Activated naive CD4-positive, alpha-beta T cell treated with anti-CD3 and anti-CD28 coated beads, Interleukin-2, amount 50 U/mL, for 24 hours (primary cell): Measurements from ENCODE around the gene WAPL.
"Not testable (repeated sequence)": the region's sequence is repeated elsewhere in the genome, so short reads cannot be mapped to it uniquely, and the experiment has no call there.

Experiments used
- H3K27ac Mint-ChIP-seq: one replicate; pipeline ENCODE4 v1.8.0; 2021; ENCODE audit warnings: mild to moderate bottlenecking, mixed read lengths
- H3K27me3 Mint-ChIP-seq: one replicate; pipeline ENCODE4 v1.8.0; 2021; ENCODE audit warnings: mixed read lengths
- H3K36me3 Mint-ChIP-seq: one replicate; pipeline ENCODE4 v1.8.0; 2021; ENCODE audit warnings: mixed read lengths
- H3K4me1 Mint-ChIP-seq: one replicate; pipeline ENCODE4 v1.8.0; 2021; ENCODE audit warnings: mixed read lengths
- H3K4me3 Mint-ChIP-seq: one replicate; pipeline ENCODE4 v1.8.0; 2021; ENCODE audit warnings: mild to moderate bottlenecking, mixed read lengths
- H3K9me3 Mint-ChIP-seq: one replicate; pipeline ENCODE4 v1.8.0; 2021; ENCODE audit warnings: mixed read lengths

The WAPL gene

GRCh38 chr10:86521678-86522509, at the start of gene WAPL:
TSS of gene WAPL (minus strand) at chr10:86521792. CDS start at chr10:86518069, 3,723 bp downstream.
- no peaks in the 10 kb centered on the region for H3K9me3 Mint-ChIP-seq
- peaks cover 68% of the 10 kb centered on the region for H3K4me1 Mint-ChIP-seq
- H3K27ac Mint-ChIP-seq, result peak within 1 kb of the TSS; percentile 91
- peaks cover 7% of the 10 kb centered on the region for H3K36me3 Mint-ChIP-seq
- H3K27me3 Mint-ChIP-seq, result no peaks in the 10 kb centered on the region
- H3K4me3 Mint-ChIP-seq, result peak within 1 kb of the TSS; percentile 96

- Mint-ChIP-seq H3K36me3 (no peaks in the 10 kb centered on the region), H3K27ac (no peak overlapping the region), H3K27me3 (peaks cover 1% of the 10 kb centered on the region), H3K4me1 (no peaks in the 10 kb centered on the region), H3K9me3 (peaks cover 6% of the 10 kb centered on the region), H3K4me3 (no peak overlapping the region)
Observed at GRCh38 chr10:86569335-86569734, 47.7 kb upstream of the WAPL start.

- H3K27ac Mint-ChIP-seq, result not testable (repeated sequence)
Observed at GRCh38 chr10:86566518-86566917, 44.9 kb upstream of the WAPL start.

GRCh38 chr10:86563338-86563737, 41.7 kb upstream of the WAPL start:
- H3K9me3 Mint-ChIP-seq, H3K27me3 Mint-ChIP-seq, H3K4me3 Mint-ChIP-seq, H3K4me1 Mint-ChIP-seq, H3K27ac Mint-ChIP-seq, H3K36me3 Mint-ChIP-seq: not testable (repeated sequence)

More at GRCh38 chr10:86566518-86566917, 44.9 kb upstream of the WAPL start:
- H3K9me3 Mint-ChIP-seq, H3K27me3 Mint-ChIP-seq, H3K36me3 Mint-ChIP-seq, H3K4me3 Mint-ChIP-seq, H3K4me1 Mint-ChIP-seq: not testable (repeated sequence)

- not testable (repeated sequence) for H3K27me3 Mint-ChIP-seq, H3K9me3 Mint-ChIP-seq, H3K4me1 Mint-ChIP-seq, H3K36me3 Mint-ChIP-seq, H3K27ac Mint-ChIP-seq, H3K4me3 Mint-ChIP-seq
Observed at GRCh38 chr10:86558695-86559094, 37.1 kb upstream of the WAPL start.

GRCh38 chr10:86556933-86557649, 35.5 kb upstream of the WAPL start:
- no peaks in the 10 kb centered on the region for H3K27me3 Mint-ChIP-seq
- H3K27ac Mint-ChIP-seq, result peak overlapping the region; percentile 38
- H3K4me1 Mint-ChIP-seq, result no peaks in the 10 kb centered on the region
- no peaks in the 10 kb centered on the region for H3K9me3 Mint-ChIP-seq
- H3K36me3 Mint-ChIP-seq, result no peaks in the 10 kb centered on the region
- H3K4me3 Mint-ChIP-seq, result no peak overlapping the region

- H3K36me3 Mint-ChIP-seq, result no peaks in the 10 kb centered on the region
- H3K27me3 Mint-ChIP-seq, result no peaks in the 10 kb centered on the region
- H3K9me3 Mint-ChIP-seq, result no peaks in the 10 kb centered on the region
- H3K4me1 Mint-ChIP-seq, result no peaks in the 10 kb centered on the region
- no peak overlapping the region for H3K4me3 Mint-ChIP-seq
- no peak overlapping the region for H3K27ac Mint-ChIP-seq
Observed at GRCh38 chr10:86556532-86556931, 34.9 kb upstream of the WAPL start.

- Mint-ChIP-seq H3K27ac (no peak overlapping the region), H3K36me3 (no peaks in the 10 kb centered on the region)
Observed at GRCh38 chr10:86553639-86554038, 32.0 kb upstream of the WAPL start.

GRCh38 chr10:86553213-86553612, 31.6 kb upstream of the WAPL start:
- H3K27ac Mint-ChIP-seq, result no peak overlapping the region
- no peak overlapping the region for H3K4me3 Mint-ChIP-seq
- no peaks in the 10 kb centered on the region for H3K27me3 Mint-ChIP-seq
- no peaks in the 10 kb centered on the region for H3K9me3 Mint-ChIP-seq
- H3K4me1 Mint-ChIP-seq, result no peaks in the 10 kb centered on the region
- no peaks in the 10 kb centered on the region for H3K36me3 Mint-ChIP-seq

More at GRCh38 chr10:86553639-86554038, 32.0 kb upstream of the WAPL start:
- Mint-ChIP-seq H3K9me3 (no peaks in the 10 kb centered on the region), H3K4me3 (no peak overlapping the region), H3K27me3 (no peaks in the 10 kb centered on the region), H3K4me1 (no peaks in the 10 kb centered on the region)

- no peaks in the 10 kb centered on the region for H3K36me3 Mint-ChIP-seq
- no peak overlapping the region for H3K27ac Mint-ChIP-seq
- no peaks in the 10 kb centered on the region for H3K9me3 Mint-ChIP-seq
- no peaks in the 10 kb centered on the region for H3K27me3 Mint-ChIP-seq
- no peaks in the 10 kb centered on the region for H3K4me1 Mint-ChIP-seq
- no peak overlapping the region for H3K4me3 Mint-ChIP-seq
Observed at GRCh38 chr10:86547296-86547695, 25.7 kb upstream of the WAPL start.

GRCh38 chr10:86545101-86545500, 23.5 kb upstream of the WAPL start:
- H3K4me1 Mint-ChIP-seq, result peaks cover 2% of the 10 kb centered on the region
- no peak overlapping the region for H3K4me3 Mint-ChIP-seq
- no peaks in the 10 kb centered on the region for H3K27me3 Mint-ChIP-seq
- no peaks in the 10 kb centered on the region for H3K9me3 Mint-ChIP-seq
- no peak overlapping the region for H3K27ac Mint-ChIP-seq
- H3K36me3 Mint-ChIP-seq, result no peaks in the 10 kb centered on the region

- no peaks in the 10 kb centered on the region for H3K27me3 Mint-ChIP-seq
- no peaks in the 10 kb centered on the region for H3K9me3 Mint-ChIP-seq
- no peaks in the 10 kb centered on the region for H3K36me3 Mint-ChIP-seq
- H3K4me1 Mint-ChIP-seq, result peaks cover 29% of the 10 kb centered on the region
- H3K27ac Mint-ChIP-seq, result no peak overlapping the region
- H3K4me3 Mint-ChIP-seq, result peak overlapping the region; percentile 26
Observed at GRCh38 chr10:86540016-86540415, 18.4 kb upstream of the WAPL start.

- Mint-ChIP-seq H3K27me3 (no peaks in the 10 kb centered on the region), H3K36me3 (no peaks in the 10 kb centered on the region), H3K4me3 (no peak overlapping the region), H3K27ac (peak overlapping the region; percentile 7), H3K4me1 (peaks cover 32% of the 10 kb centered on the region), H3K9me3 (no peaks in the 10 kb centered on the region)
Observed at GRCh38 chr10:86538547-86538946, 17.0 kb upstream of the WAPL start.

GRCh38 chr10:86538040-86538439, 16.4 kb upstream of the WAPL start:
- H3K4me3 Mint-ChIP-seq, H3K27ac Mint-ChIP-seq, H3K27me3 Mint-ChIP-seq, H3K36me3 Mint-ChIP-seq, H3K9me3 Mint-ChIP-seq: not testable (repeated sequence)
- H3K4me1 Mint-ChIP-seq, result peaks cover 32% of the 10 kb centered on the region

GRCh38 chr10:86536294-86536861, 14.8 kb upstream of the WAPL start:
- Mint-ChIP-seq H3K27me3 (no peaks in the 10 kb centered on the region), H3K36me3 (no peaks in the 10 kb centered on the region), H3K4me3 (peak overlapping the region; percentile 82), H3K9me3 (no peaks in the 10 kb centered on the region), H3K4me1 (peaks cover 32% of the 10 kb centered on the region), H3K27ac (peak overlapping the region; percentile 73)
